Measurements from ENCODE around the gene RSPH6A. TPM values are rescaled to one million over a fixed set of nuclear protein-coding genes. Genes with fewer than 3 reads are reported as not detected.

Gene RSPH6A
- polyA plus RNA-seq, 1 of the 3 experiments (the other 2 are of a cell fraction): 0.02 TPM

GRCh38 chr19:45780448-45781213 is 34.5 kb downstream of the RSPH6A start:
- Histone ChIP-seq H4K20me1 (ENCODE audit: insufficient read depth) (0 out of 2 replicates have a peak, but pooled peaks cover 8% of the 10 kb centered on the region), H3K9me2 (no peaks in the 10 kb centered on the region), H3K4me2 (peak overlapping the region; percentile 90), H3K4me3 (ENCODE audit: low read depth in 2 of 2, low read length in 1 of 2) (peak overlapping the region; percentile 47 to 54; a peak in 2 of 4 replicates), H2AFZ (ENCODE audit: low read depth) (no peak overlapping the region), H3K36me3 (replicated peaks in 1 of 2; ENCODE audit: control insufficient read depth in 1 of 2, insufficient read depth in 2 of 2, low read length in 1 of 2) (peaks cover 15 to 45% of the 10 kb centered on the region in 2 experiments), H3K9me3 (no peaks in the 10 kb centered on the region), H3K9ac (no peak overlapping the region), H3F3A (replicated peaks; ENCODE audit: insufficient read depth) (peaks cover 23% of the 10 kb centered on the region), H3K79me2 (ENCODE audit: insufficient read depth) (peaks cover 42% of the 10 kb centered on the region), H3K27me3 (ENCODE audit: insufficient read depth) (no peaks in the 10 kb centered on the region), H3K4me1 (ENCODE audit: control insufficient read depth in 1 of 2, insufficient read depth in 2 of 2, low read depth in 1 of 2, low read length in 1 of 2) (peaks cover 22 to 30% of the 10 kb centered on the region in 2 experiments; a peak in 3 of 4 replicates), H3K27ac (ENCODE audit: low read depth in 2 of 2, low read length in 1 of 2) (peak overlapping the region; percentile 36 to 99; a peak in 3 of 4 replicates)
- ChIA-PET POLR2A (interaction anchor here (2.7 kb wide), 1 partner anchor 10 kb away, joined by 7 read pairs; no protein-coding TSS in a partner anchor), CTCF (interaction anchor here (5.1 kb wide), 1 partner anchor 11 kb away, joined by 27 read pairs; the partner anchor contains the start of gene SIX5)
- 87% methylated on average over 13 of the region's 13 CpGs for WGBS (ENCODE audit: low lambda C conversion rate)
- TF ChIP-seq TAF1 (IDR thresholded peaks at IDR 0.05; ENCODE audit: borderline replicate concordance, low read depth, low read length) (no peak), RCOR1 (IDR thresholded peaks at IDR 0.05; ENCODE audit: low read length) (no peak), USF1 (IDR thresholded peaks at IDR 0.05; ENCODE audit: borderline replicate concordance, low read depth) (no peak), FOSL2 (IDR thresholded peaks at IDR 0.05; ENCODE audit: borderline replicate concordance, low read depth) (no peak), ZBTB33 (IDR thresholded peaks at IDR 0.05; ENCODE audit: borderline replicate concordance, low read depth) (no peak), POLR2AphosphoS5 (IDR thresholded peaks at IDR 0.05; ENCODE audit: low read depth, low read length) (no peak)
- no peak for DNase-seq

GRCh38 chr19:45780146-45780447 is 35.0 kb downstream of the RSPH6A start:
- H3K9me2 ChIP-seq: no peaks in the 10 kb centered on the region
- H3K27me3 ChIP-seq (ENCODE audit: insufficient read depth): no peaks in the 10 kb centered on the region
- H3K79me2 ChIP-seq (ENCODE audit: insufficient read depth): peaks cover 37% of the 10 kb centered on the region
- no peak for TF ChIP-seq CTCF (IDR thresholded peaks at IDR 0.05)
- H3K36me3 ChIP-seq (replicated peaks in 1 of 2; ENCODE audit: control insufficient read depth in 1 of 2, insufficient read depth in 2 of 2, low read length in 1 of 2): peaks cover 15 to 40% of the 10 kb centered on the region in 2 experiments
- ChIA-PET CTCF (no interaction called here), POLR2A (no interaction called here)
- H3K27ac ChIP-seq (ENCODE audit: low read depth in 2 of 2, low read length in 1 of 2): no peak overlapping the region
- 0 out of 2 replicates have a peak, but pooled peaks cover 8% of the 10 kb centered on the region for H4K20me1 ChIP-seq (ENCODE audit: insufficient read depth)
- H3K4me3 ChIP-seq (ENCODE audit: low read depth in 2 of 2, low read length in 1 of 2): no peak overlapping the region
- no peak for DNase-seq
- no peak overlapping the region for H2AFZ ChIP-seq (ENCODE audit: low read depth)
- peaks cover 22 to 30% of the 10 kb centered on the region in 2 experiments; a peak in 3 of 4 replicates for H3K4me1 ChIP-seq (ENCODE audit: control insufficient read depth in 1 of 2, insufficient read depth in 2 of 2, low read depth in 1 of 2, low read length in 1 of 2)
- no peaks in the 10 kb centered on the region for H3K9me3 ChIP-seq
- 87% methylated on average over 4 of the region's 4 CpGs for WGBS (ENCODE audit: low lambda C conversion rate)
- peak overlapping the region; percentile 90; the same call in 1 of the 2 replicates for H3K4me2 ChIP-seq
- peaks cover 23% of the 10 kb centered on the region for H3F3A ChIP-seq (replicated peaks; ENCODE audit: insufficient read depth)
- H3K9ac ChIP-seq: no peak overlapping the region
